Measurements from ENCODE around the gene KRTAP29-1. TPM values are rescaled to one million over a fixed set of nuclear protein-coding genes. Genes with fewer than 3 reads are reported as not detected.

KRTAP29-1 gene
- total RNA-seq, 1 experiment from 2014 or later = not detected

DNA sequence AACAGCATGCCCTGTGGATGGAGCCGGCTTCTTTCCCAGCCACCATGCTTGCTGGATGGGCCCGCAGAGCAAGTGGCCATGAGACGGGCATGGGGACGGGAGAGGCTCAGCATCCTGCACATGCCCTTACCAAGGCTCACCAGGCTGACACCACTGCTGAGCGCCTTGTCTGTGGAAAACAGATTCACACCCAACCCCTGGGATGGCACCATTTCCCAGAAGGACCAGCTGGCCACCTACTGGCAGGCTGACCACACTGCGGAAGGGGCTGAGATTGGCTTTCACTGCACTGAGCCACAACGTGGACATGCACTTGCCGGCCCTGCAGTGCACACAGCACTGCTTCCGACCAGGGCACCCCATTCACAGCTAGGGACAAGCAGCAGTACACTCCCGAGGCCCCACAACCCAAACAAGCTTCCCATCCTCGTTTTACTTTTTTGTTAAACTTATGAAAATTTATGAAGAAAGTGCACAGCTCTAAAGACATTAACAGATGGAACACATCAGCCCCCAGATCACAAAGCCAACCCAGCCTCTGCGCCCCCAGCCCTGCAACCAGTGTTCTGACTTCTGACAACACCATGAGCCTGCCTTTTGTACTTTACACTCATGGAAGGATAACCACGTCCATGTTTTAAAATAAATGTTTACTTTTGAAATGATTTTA, 26.8 kb upstream of the KRTAP29-1 start:
- POLR2A ChIA-PET = no interaction called here
- Mint-ChIP-seq H3K9me3 (no peaks in the 10 kb centered on the region), H3K4me3 (no peak overlapping the region), H3K27ac (no peak overlapping the region), H3K36me3 (no peaks in the 10 kb centered on the region), H3K27me3 (ENCODE audit: low read depth) (no peaks in the 10 kb centered on the region), H3K4me1 (no peaks in the 10 kb centered on the region)
- ATAC-seq = peak; percentile 90
- peak; percentile 76 for DNase-seq (ENCODE audit: low spot score)
- CTCF ChIA-PET = interaction anchor here (0.9 to 3.3 kb wide), 10 partner anchors 10 to 466 kb away, joined by 3 to 17 read pairs (median 8); no protein-coding TSS in a partner anchor
- TF ChIP-seq ZNF671 (CRISPR knock-in tag; IDR thresholded peaks at IDR 0.05) (no peak), ZNF317 (CRISPR knock-in tag; IDR thresholded peaks at IDR 0.05; ENCODE audit: borderline replicate concordance, low read depth) (no peak), ETV6 (CRISPR knock-in tag; IDR thresholded peaks at IDR 0.05) (no peak), ZNF138 (CRISPR knock-in tag; conservative IDR thresholded peaks at IDR 0.05) (no peak)
- TF ChIP-seq, protein P1, sequence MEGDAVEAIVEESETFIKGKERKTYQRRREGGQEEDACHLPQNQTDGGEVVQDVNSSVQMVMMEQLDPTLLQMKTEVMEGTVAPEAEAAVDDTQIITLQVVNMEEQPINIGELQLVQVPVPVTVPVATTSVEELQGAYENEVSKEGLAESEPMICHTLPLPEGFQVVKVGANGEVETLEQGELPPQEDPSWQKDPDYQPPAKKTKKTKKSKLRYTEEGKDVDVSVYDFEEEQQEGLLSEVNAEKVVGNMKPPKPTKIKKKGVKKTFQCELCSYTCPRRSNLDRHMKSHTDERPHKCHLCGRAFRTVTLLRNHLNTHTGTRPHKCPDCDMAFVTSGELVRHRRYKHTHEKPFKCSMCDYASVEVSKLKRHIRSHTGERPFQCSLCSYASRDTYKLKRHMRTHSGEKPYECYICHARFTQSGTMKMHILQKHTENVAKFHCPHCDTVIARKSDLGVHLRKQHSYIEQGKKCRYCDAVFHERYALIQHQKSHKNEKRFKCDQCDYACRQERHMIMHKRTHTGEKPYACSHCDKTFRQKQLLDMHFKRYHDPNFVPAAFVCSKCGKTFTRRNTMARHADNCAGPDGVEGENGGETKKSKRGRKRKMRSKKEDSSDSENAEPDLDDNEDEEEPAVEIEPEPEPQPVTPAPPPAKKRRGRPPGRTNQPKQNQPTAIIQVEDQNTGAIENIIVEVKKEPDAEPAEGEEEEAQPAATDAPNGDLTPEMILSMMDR (IDR thresholded peaks at IDR 0.05) = peak; percentile 86
- TF ChIP-seq, protein P2, sequence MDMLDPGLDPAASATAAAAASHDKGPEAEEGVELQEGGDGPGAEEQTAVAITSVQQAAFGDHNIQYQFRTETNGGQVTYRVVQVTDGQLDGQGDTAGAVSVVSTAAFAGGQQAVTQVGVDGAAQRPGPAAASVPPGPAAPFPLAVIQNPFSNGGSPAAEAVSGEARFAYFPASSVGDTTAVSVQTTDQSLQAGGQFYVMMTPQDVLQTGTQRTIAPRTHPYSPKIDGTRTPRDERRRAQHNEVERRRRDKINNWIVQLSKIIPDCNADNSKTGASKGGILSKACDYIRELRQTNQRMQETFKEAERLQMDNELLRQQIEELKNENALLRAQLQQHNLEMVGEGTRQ (CRISPR knock-in tag; IDR thresholded peaks at IDR 0.05) = no peak
- TF ChIP-seq, protein P3, sequence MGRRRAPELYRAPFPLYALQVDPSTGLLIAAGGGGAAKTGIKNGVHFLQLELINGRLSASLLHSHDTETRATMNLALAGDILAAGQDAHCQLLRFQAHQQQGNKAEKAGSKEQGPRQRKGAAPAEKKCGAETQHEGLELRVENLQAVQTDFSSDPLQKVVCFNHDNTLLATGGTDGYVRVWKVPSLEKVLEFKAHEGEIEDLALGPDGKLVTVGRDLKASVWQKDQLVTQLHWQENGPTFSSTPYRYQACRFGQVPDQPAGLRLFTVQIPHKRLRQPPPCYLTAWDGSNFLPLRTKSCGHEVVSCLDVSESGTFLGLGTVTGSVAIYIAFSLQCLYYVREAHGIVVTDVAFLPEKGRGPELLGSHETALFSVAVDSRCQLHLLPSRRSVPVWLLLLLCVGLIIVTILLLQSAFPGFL (CRISPR knock-in tag; IDR thresholded peaks at IDR 0.05; ENCODE audit: borderline replicate concordance) = no peak

DNA sequence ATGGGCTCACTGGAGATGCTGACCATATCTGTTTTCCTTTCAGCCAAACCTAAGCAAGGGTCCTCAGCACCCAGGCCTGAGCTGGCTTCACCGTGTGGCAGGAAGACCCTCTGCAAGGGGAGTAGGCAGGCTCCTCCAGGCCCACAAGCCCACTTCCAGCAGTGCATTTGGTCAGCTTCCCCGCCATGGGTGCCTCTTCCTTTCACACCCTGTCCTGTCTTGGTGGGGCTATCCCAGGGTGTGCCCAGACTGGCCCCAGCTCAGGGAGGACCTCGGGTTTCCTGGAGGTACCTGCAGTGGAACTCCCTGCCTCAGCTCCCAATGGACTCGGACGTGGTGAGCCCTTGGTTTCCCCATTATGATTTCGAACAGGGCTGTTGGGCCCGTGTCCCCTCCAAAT, 25.6 kb upstream of the KRTAP29-1 start:
- TF ChIP-seq, protein P4, sequence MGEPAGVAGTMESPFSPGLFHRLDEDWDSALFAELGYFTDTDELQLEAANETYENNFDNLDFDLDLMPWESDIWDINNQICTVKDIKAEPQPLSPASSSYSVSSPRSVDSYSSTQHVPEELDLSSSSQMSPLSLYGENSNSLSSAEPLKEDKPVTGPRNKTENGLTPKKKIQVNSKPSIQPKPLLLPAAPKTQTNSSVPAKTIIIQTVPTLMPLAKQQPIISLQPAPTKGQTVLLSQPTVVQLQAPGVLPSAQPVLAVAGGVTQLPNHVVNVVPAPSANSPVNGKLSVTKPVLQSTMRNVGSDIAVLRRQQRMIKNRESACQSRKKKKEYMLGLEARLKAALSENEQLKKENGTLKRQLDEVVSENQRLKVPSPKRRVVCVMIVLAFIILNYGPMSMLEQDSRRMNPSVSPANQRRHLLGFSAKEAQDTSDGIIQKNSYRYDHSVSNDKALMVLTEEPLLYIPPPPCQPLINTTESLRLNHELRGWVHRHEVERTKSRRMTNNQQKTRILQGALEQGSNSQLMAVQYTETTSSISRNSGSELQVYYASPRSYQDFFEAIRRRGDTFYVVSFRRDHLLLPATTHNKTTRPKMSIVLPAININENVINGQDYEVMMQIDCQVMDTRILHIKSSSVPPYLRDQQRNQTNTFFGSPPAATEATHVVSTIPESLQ (CRISPR knock-in tag; IDR thresholded peaks at IDR 0.05) = no peak
- TF ChIP-seq TEAD4 (CRISPR knock-in tag; IDR thresholded peaks at IDR 0.05) = no peak
- TF ChIP-seq ZNF416 (CRISPR knock-in tag; IDR thresholded peaks at IDR 0.05) = no peak
- TF ChIP-seq, protein P5, sequence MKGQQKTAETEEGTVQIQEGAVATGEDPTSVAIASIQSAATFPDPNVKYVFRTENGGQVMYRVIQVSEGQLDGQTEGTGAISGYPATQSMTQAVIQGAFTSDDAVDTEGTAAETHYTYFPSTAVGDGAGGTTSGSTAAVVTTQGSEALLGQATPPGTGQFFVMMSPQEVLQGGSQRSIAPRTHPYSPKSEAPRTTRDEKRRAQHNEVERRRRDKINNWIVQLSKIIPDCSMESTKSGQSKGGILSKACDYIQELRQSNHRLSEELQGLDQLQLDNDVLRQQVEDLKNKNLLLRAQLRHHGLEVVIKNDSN (CRISPR knock-in tag; IDR thresholded peaks at IDR 0.05) = no peak
- TF ChIP-seq, protein P6, sequence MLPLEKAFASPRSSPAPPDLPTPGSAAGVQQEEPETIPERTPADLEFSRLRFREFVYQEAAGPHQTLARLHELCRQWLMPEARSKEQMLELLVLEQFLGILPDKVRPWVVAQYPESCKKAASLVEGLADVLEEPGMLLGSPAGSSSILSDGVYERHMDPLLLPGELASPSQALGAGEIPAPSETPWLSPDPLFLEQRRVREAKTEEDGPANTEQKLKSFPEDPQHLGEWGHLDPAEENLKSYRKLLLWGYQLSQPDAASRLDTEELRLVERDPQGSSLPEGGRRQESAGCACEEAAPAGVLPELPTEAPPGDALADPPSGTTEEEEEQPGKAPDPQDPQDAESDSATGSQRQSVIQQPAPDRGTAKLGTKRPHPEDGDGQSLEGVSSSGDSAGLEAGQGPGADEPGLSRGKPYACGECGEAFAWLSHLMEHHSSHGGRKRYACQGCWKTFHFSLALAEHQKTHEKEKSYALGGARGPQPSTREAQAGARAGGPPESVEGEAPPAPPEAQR (CRISPR knock-in tag; IDR thresholded peaks at IDR 0.05) = no peak
- TF ChIP-seq RELA (CRISPR knock-in tag; IDR thresholded peaks at IDR 0.05; ENCODE audit: borderline replicate concordance) = no peak
- DNase-seq (ENCODE audit: low spot score) = no peak
- no peaks in the 10 kb centered on the region for H3K9me3 Mint-ChIP-seq
- CTCF ChIA-PET = interaction anchor here (1.3 to 3.3 kb wide), 4 partner anchors 221 to 465 kb away, joined by 3 to 17 read pairs (median 10); no protein-coding TSS in a partner anchor
- H3K4me3 Mint-ChIP-seq = no peak overlapping the region
- ATAC-seq = no peak
- H3K27ac Mint-ChIP-seq = no peak overlapping the region
- no peaks in the 10 kb centered on the region for H3K27me3 Mint-ChIP-seq (ENCODE audit: low read depth)
- 0 out of 2 replicates have a peak, but pooled peaks cover 3% of the 10 kb centered on the region for H3K4me1 Mint-ChIP-seq
- POLR2A ChIA-PET = no interaction called here
- H3K36me3 Mint-ChIP-seq = no peaks in the 10 kb centered on the region

Measured in WTC11 (cell line).